K562 (cell line): Measurements from ENCODE around the gene ZNF853. TPM values are rescaled to one million over a fixed set of nuclear protein-coding genes. Genes with fewer than 3 reads are reported as not detected.
A peak's percentile ranks its signal among the peaks of the same experiment; 100 is the strongest.

ENCODE experiments used
- NFATC3 ChIP-seq: fragments of 450-650 bp; IDR thresholded peaks from 2 replicates; pipeline ENCODE4 v1.6.1; 2017; ENCODE audit warnings: mild to moderate bottlenecking
- PHF8 ChIP-seq: fragments of 200-600 bp; sonication (generic); IDR thresholded peaks from 2 replicates; pipeline ENCODE4 v1.6.1; 2012; ENCODE audit warnings: mixed run types, mild to moderate bottlenecking, inconsistent platforms, low read length, moderate library complexity, borderline replicate concordance
- SAFB ChIP-seq: fragments of 200-400 bp; formaldehyde crosslinking; IDR thresholded peaks from 2 replicates; pipeline ENCODE4 v1.6.1; 2017; ENCODE audit warnings: low read depth, low read length, borderline replicate concordance
- polyA plus RNA-seq, 8 experiments: library from polyadenylated mRNA; depleted of rRNA in 4 of 8; stranded (reverse) in 5 of 8; unstranded in 3 of 8; fragments of >200 nt; fragmentation: Nextera tagmentation in 2 of 8; fragmentation: Illumina TruSeq in 1 of 8; extraction: Ambion mirVana in 2 of 8; extraction: Trizol in 1 of 8; gene quantifications; 2 replicates each; pipeline versions ENCODE4 v1.2.1 to v1.2.3, GENCODE V29; 2011 to 2014; ENCODE audit warnings: inconsistent platforms in 1 of 8, missing spikeins in 1 of 8
- total RNA-seq, 7 experiments: library from RNA; depleted of rRNA in 6 of 7; stranded (reverse); fragments of >200 nt in 6 of 7; fragmentation: Illumina TruSeq in 2 of 7; extraction: Trizol in 2 of 7; gene quantifications; 2 replicates each; pipeline versions ENCODE4 v1.2.1 to v1.2.3, GENCODE V29; 2011 to 2021; ENCODE audit warnings: low replicate concordance in 1 of 7
- TF ChIP-seq, protein P1 (sequence below): fragments of 450-650 bp; IDR thresholded peaks from 2 replicates; pipeline ENCODE4 v1.6.1; 2016; ENCODE audit warnings: mild to moderate bottlenecking, moderate library complexity
- TF ChIP-seq, protein P2 (sequence below): fragments of 250-450 bp; sonication (Bioruptor Pico); IDR thresholded peaks from 2 replicates; pipeline ENCODE4 v1.8.0; 2022; ENCODE audit warnings: moderate library complexity, mild to moderate bottlenecking, inconsistent platforms
- TF ChIP-seq, protein P3 (sequence below): sonication (generic); formaldehyde crosslinking; IDR thresholded peaks from 2 replicates; pipeline ENCODE4 v1.8.1; 2023; ENCODE audit warnings: missing genetic modification reagents, mild to moderate bottlenecking, borderline replicate concordance
- TF ChIP-seq, protein P4 (sequence below): fragments of 200-800 bp; sonication (Bioruptor generic); IDR thresholded peaks from 2 replicates; pipeline ENCODE4 v1.6.1; 2017; ENCODE audit warnings: missing genetic modification characterization, missing compliant biosample characterization

ZNF853 gene
- total and polyA plus RNA-seq, 9 of the 15 experiments (the other 6 are each of a cell fraction or from before 2014, with no cell fraction given), result 0.03 TPM; not detected in 8

DNA sequence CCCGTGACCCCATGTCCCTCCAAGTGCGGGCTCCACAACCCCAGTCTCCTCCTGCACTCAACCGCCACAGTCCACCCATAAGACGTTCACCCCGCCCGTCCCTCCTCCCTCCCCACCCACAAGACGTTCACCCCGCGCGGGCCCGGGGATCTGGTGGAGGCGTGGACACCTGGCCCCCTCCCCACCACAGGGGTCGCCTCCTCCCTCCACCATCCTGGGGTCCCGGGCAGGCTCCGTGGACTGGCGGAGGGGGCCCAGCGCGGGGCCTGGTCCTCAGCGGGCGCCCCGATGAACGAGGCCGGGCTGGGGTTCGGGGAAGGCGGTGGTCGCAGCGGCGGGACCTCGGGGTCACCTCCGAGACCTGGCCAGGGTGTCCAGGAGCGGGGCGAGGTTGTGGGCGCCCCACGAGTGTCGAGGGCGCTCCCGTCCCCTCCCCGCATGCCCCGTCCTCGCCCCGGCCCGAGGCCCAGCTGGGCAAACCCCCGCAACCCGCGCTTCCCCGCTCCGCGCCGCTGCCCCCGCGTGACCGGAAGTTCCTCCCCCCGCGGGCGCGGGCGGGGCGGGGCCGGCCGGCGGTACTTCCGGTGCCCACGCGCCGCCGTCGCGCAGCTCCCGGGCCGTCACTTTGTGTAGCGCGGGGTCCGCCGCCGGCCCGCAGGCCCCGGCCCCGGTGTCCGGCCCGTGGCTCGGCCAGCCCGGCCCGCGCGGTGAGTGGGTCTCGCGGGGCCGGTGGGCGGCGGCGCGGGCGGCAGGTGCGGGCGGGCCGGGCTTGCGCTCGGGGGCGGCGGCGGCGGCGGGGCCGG lies 21.5 kb downstream of the ZNF853 start, which contains the start of gene ZNF316 (continued):
- TF ChIP-seq, protein P1, sequence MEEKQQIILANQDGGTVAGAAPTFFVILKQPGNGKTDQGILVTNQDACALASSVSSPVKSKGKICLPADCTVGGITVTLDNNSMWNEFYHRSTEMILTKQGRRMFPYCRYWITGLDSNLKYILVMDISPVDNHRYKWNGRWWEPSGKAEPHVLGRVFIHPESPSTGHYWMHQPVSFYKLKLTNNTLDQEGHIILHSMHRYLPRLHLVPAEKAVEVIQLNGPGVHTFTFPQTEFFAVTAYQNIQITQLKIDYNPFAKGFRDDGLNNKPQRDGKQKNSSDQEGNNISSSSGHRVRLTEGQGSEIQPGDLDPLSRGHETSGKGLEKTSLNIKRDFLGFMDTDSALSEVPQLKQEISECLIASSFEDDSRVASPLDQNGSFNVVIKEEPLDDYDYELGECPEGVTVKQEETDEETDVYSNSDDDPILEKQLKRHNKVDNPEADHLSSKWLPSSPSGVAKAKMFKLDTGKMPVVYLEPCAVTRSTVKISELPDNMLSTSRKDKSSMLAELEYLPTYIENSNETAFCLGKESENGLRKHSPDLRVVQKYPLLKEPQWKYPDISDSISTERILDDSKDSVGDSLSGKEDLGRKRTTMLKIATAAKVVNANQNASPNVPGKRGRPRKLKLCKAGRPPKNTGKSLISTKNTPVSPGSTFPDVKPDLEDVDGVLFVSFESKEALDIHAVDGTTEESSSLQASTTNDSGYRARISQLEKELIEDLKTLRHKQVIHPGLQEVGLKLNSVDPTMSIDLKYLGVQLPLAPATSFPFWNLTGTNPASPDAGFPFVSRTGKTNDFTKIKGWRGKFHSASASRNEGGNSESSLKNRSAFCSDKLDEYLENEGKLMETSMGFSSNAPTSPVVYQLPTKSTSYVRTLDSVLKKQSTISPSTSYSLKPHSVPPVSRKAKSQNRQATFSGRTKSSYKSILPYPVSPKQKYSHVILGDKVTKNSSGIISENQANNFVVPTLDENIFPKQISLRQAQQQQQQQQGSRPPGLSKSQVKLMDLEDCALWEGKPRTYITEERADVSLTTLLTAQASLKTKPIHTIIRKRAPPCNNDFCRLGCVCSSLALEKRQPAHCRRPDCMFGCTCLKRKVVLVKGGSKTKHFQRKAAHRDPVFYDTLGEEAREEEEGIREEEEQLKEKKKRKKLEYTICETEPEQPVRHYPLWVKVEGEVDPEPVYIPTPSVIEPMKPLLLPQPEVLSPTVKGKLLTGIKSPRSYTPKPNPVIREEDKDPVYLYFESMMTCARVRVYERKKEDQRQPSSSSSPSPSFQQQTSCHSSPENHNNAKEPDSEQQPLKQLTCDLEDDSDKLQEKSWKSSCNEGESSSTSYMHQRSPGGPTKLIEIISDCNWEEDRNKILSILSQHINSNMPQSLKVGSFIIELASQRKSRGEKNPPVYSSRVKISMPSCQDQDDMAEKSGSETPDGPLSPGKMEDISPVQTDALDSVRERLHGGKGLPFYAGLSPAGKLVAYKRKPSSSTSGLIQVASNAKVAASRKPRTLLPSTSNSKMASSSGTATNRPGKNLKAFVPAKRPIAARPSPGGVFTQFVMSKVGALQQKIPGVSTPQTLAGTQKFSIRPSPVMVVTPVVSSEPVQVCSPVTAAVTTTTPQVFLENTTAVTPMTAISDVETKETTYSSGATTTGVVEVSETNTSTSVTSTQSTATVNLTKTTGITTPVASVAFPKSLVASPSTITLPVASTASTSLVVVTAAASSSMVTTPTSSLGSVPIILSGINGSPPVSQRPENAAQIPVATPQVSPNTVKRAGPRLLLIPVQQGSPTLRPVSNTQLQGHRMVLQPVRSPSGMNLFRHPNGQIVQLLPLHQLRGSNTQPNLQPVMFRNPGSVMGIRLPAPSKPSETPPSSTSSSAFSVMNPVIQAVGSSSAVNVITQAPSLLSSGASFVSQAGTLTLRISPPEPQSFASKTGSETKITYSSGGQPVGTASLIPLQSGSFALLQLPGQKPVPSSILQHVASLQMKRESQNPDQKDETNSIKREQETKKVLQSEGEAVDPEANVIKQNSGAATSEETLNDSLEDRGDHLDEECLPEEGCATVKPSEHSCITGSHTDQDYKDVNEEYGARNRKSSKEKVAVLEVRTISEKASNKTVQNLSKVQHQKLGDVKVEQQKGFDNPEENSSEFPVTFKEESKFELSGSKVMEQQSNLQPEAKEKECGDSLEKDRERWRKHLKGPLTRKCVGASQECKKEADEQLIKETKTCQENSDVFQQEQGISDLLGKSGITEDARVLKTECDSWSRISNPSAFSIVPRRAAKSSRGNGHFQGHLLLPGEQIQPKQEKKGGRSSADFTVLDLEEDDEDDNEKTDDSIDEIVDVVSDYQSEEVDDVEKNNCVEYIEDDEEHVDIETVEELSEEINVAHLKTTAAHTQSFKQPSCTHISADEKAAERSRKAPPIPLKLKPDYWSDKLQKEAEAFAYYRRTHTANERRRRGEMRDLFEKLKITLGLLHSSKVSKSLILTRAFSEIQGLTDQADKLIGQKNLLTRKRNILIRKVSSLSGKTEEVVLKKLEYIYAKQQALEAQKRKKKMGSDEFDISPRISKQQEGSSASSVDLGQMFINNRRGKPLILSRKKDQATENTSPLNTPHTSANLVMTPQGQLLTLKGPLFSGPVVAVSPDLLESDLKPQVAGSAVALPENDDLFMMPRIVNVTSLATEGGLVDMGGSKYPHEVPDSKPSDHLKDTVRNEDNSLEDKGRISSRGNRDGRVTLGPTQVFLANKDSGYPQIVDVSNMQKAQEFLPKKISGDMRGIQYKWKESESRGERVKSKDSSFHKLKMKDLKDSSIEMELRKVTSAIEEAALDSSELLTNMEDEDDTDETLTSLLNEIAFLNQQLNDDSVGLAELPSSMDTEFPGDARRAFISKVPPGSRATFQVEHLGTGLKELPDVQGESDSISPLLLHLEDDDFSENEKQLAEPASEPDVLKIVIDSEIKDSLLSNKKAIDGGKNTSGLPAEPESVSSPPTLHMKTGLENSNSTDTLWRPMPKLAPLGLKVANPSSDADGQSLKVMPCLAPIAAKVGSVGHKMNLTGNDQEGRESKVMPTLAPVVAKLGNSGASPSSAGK, result peak; percentile 56; the same call in 1 of the 2 replicates
- TF ChIP-seq, protein P2, sequence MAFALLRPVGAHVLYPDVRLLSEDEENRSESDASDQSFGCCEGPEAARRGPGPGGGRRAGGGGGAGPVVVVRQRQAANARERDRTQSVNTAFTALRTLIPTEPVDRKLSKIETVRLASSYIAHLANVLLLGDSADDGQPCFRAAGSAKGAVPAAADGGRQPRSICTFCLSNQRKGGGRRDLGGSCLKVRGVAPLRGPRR (CRISPR knock-in tag), result no peak
- TF ChIP-seq NFATC3, result no peak
- peak; percentile 69; the same call in 1 of the 2 replicates for TF ChIP-seq PHF8
- TF ChIP-seq SAFB, result peak; percentile 96
- TF ChIP-seq, protein P3, sequence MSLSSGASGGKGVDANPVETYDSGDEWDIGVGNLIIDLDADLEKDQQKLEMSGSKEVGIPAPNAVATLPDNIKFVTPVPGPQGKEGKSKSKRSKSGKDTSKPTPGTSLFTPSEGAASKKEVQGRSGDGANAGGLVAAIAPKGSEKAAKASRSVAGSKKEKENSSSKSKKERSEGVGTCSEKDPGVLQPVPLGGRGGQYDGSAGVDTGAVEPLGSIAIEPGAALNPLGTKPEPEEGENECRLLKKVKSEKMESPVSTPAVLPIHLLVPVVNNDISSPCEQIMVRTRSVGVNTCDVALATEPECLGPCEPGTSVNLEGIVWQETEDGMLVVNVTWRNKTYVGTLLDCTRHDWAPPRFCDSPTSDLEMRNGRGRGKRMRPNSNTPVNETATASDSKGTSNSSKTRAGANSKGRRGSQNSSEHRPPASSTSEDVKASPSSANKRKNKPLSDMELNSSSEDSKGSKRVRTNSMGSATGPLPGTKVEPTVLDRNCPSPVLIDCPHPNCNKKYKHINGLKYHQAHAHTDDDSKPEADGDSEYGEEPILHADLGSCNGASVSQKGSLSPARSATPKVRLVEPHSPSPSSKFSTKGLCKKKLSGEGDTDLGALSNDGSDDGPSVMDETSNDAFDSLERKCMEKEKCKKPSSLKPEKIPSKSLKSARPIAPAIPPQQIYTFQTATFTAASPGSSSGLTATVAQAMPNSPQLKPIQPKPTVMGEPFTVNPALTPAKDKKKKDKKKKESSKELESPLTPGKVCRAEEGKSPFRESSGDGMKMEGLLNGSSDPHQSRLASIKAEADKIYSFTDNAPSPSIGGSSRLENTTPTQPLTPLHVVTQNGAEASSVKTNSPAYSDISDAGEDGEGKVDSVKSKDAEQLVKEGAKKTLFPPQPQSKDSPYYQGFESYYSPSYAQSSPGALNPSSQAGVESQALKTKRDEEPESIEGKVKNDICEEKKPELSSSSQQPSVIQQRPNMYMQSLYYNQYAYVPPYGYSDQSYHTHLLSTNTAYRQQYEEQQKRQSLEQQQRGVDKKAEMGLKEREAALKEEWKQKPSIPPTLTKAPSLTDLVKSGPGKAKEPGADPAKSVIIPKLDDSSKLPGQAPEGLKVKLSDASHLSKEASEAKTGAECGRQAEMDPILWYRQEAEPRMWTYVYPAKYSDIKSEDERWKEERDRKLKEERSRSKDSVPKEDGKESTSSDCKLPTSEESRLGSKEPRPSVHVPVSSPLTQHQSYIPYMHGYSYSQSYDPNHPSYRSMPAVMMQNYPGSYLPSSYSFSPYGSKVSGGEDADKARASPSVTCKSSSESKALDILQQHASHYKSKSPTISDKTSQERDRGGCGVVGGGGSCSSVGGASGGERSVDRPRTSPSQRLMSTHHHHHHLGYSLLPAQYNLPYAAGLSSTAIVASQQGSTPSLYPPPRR (CRISPR knock-in tag), result 0 out of 2 replicates have a peak, but pooled peaks have one; percentile 34
- TF ChIP-seq, protein P4, sequence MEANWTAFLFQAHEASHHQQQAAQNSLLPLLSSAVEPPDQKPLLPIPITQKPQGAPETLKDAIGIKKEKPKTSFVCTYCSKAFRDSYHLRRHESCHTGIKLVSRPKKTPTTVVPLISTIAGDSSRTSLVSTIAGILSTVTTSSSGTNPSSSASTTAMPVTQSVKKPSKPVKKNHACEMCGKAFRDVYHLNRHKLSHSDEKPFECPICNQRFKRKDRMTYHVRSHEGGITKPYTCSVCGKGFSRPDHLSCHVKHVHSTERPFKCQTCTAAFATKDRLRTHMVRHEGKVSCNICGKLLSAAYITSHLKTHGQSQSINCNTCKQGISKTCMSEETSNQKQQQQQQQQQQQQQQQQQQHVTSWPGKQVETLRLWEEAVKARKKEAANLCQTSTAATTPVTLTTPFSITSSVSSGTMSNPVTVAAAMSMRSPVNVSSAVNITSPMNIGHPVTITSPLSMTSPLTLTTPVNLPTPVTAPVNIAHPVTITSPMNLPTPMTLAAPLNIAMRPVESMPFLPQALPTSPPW (CRISPR knock-in tag), result peak; percentile 100
